Mesenchymal stem cell (in vitro differentiated cells and primary cell): Measurements from ENCODE around the gene RNF112.
A peak's percentile ranks its signal among the peaks of the same experiment; 100 is the strongest.
"Not testable (repeated sequence)": the region's sequence is repeated elsewhere in the genome, so short reads cannot be mapped to it uniquely, and the experiment has no call there.

ENCODE experiments used
- DNase-seq: peaks from one replicate; pipeline ENCODE4 v3.0.0-alpha.2; 2013
- H2AFZ ChIP-seq: one replicate; pipeline ENCODE4 v1.6.1; 2013; ENCODE audit warnings: low read depth, mild to moderate bottlenecking, control low read depth, inconsistent platforms, low read length, moderate library complexity
- H2AK5ac ChIP-seq: 2 replicates; pipeline ENCODE4 v1.6.1; 2013; ENCODE audit warnings: low read length, moderate library complexity, mild to moderate bottlenecking, inconsistent platforms; ENCODE audit not compliant: severe bottlenecking
- H2BK120ac ChIP-seq: one replicate; pipeline ENCODE4 v1.6.1; 2013; ENCODE audit warnings: low read depth, mild to moderate bottlenecking, inconsistent platforms, low read length, moderate library complexity
- H2BK12ac ChIP-seq, 2 experiments: one replicate each; pipeline ENCODE4 v1.6.1; 2013; ENCODE audit warnings: inconsistent platforms in 2 of 2, low read length in 2 of 2, mild to moderate bottlenecking in 2 of 2, moderate library complexity in 2 of 2, control low read depth in 1 of 2
- H2BK15ac ChIP-seq: one replicate; pipeline ENCODE4 v1.6.1; 2013; ENCODE audit warnings: mild to moderate bottlenecking, low read depth, inconsistent platforms; ENCODE audit not compliant: poor library complexity, severe bottlenecking
- H2BK5ac ChIP-seq: 2 replicates; pipeline ENCODE4 v1.6.1; 2013; ENCODE audit warnings: low read depth, mild to moderate bottlenecking, low read length, control low read depth, inconsistent platforms; ENCODE audit not compliant: poor library complexity, severe bottlenecking
- H3K14ac ChIP-seq, 2 experiments: one replicate each; pipeline ENCODE4 v1.6.1; 2013; ENCODE audit warnings: inconsistent platforms in 2 of 2, low read length in 2 of 2, control low read depth in 1 of 2, mild to moderate bottlenecking in 1 of 2, moderate library complexity in 1 of 2
- H3K18ac ChIP-seq, 2 experiments: one replicate each; pipeline ENCODE4 v1.6.1; 2013; ENCODE audit warnings: inconsistent platforms in 2 of 2, low read length in 2 of 2, control low read depth in 1 of 2, low read depth in 1 of 2, mild to moderate bottlenecking in 1 of 2
- H3K23ac ChIP-seq, 2 experiments: one replicate each; pipeline ENCODE4 v1.6.1; 2013; ENCODE audit warnings: inconsistent platforms in 2 of 2, low read length in 2 of 2, mild to moderate bottlenecking in 2 of 2, moderate library complexity in 2 of 2, control low read depth in 1 of 2
- H3K27ac ChIP-seq: 2 replicates; pipeline ENCODE4 v1.5.1; 2013; ENCODE audit warnings: mild to moderate bottlenecking, moderate library complexity, low read length, control low read depth, inconsistent platforms; ENCODE audit not compliant: poor library complexity, severe bottlenecking
- H3K27me3 ChIP-seq, 2 experiments: 2 replicates each; pipeline versions ENCODE4 v1.6.1 to v1.7.0; 2013; ENCODE audit warnings: low read length in 2 of 2, mild to moderate bottlenecking in 2 of 2, moderate library complexity in 2 of 2, control low read depth in 1 of 2, inconsistent platforms in 1 of 2; ENCODE audit not compliant: control insufficient read depth in 1 of 2, insufficient read depth in 1 of 2
- H3K36me3 ChIP-seq, 2 experiments: 2 replicates each; pipeline versions ENCODE4 v1.6.1 to v1.7.0; 2013; ENCODE audit warnings: low read length in 2 of 2, control low read depth in 1 of 2, inconsistent platforms in 1 of 2, low read depth in 1 of 2, mild to moderate bottlenecking in 1 of 2; ENCODE audit not compliant: insufficient read depth in 2 of 2, control insufficient read depth in 1 of 2
- H3K4ac ChIP-seq, 2 experiments: one replicate each; pipeline ENCODE4 v1.6.1; 2013; ENCODE audit warnings: inconsistent platforms in 2 of 2, low read length in 2 of 2, mild to moderate bottlenecking in 2 of 2, moderate library complexity in 2 of 2, control low read depth in 1 of 2, low read depth in 1 of 2
- H3K4me1 ChIP-seq: 2 replicates; pipeline ENCODE4 v1.6.1; 2013; ENCODE audit warnings: low read depth, low read length, control low read depth; ENCODE audit not compliant: control insufficient read depth, insufficient read depth
- H3K4me2 ChIP-seq: 2 replicates; pipeline ENCODE4 v1.6.1; 2013; ENCODE audit warnings: low read length, mild to moderate bottlenecking, inconsistent platforms; ENCODE audit not compliant: poor library complexity, severe bottlenecking
- H3K4me3 ChIP-seq, 2 experiments: 2 replicates each; pipeline versions ENCODE4 v1.5.1 to v1.7.0; 2013; ENCODE audit warnings: low read length in 2 of 2, mild to moderate bottlenecking in 2 of 2, control low read depth in 1 of 2, low read depth in 1 of 2; ENCODE audit not compliant: insufficient read depth in 1 of 2
- H3K79me1 ChIP-seq: replicated peaks from 2 replicates; pipeline ENCODE4 v1.6.1; 2013; ENCODE audit warnings: mild to moderate bottlenecking, control low read depth, low read length, inconsistent platforms; ENCODE audit not compliant: poor library complexity, severe bottlenecking
- H3K9ac ChIP-seq: 2 replicates; pipeline ENCODE4 v1.7.0; 2013; ENCODE audit warnings: mild to moderate bottlenecking, low read length, moderate library complexity
- H3K9me3 ChIP-seq: 2 replicates; pipeline ENCODE4 v1.7.0; 2013; ENCODE audit warnings: mild to moderate bottlenecking, low read length; ENCODE audit not compliant: control insufficient read depth
- H4K8ac ChIP-seq: one replicate; pipeline ENCODE4 v1.6.1; 2013; ENCODE audit warnings: inconsistent platforms, mild to moderate bottlenecking, low read length, moderate library complexity
- H4K91ac ChIP-seq: one replicate; pipeline ENCODE4 v1.6.1; 2013; ENCODE audit warnings: mild to moderate bottlenecking, low read length, inconsistent platforms
- WGBS: methylation state at CpG from one replicate; pipeline ENCODE4 v1.1.7; 2013; ENCODE audit warnings: mixed read lengths; 5-methylcytosine and 5-hydroxymethylcytosine counted together

The RNF112 gene

GRCh38 chr17:19458481-19458880, 47.4 kb downstream of the RNF112 start:
- H2AFZ ChIP-seq, H3K23ac ChIP-seq, H3K79me1 ChIP-seq, H3K36me3 ChIP-seq, H2BK15ac ChIP-seq, H3K9ac ChIP-seq, H3K14ac ChIP-seq, H2AK5ac ChIP-seq, H3K4ac ChIP-seq, H2BK12ac ChIP-seq, H2BK120ac ChIP-seq, H3K27ac ChIP-seq, DNase-seq, H3K4me3 ChIP-seq, H3K18ac ChIP-seq, H4K91ac ChIP-seq, H3K4me2 ChIP-seq, H2BK5ac ChIP-seq, H4K8ac ChIP-seq, H3K4me1 ChIP-seq, H3K9me3 ChIP-seq: not testable (repeated sequence)
- H3K27me3 ChIP-seq: peaks cover 0 to 61% of the 10 kb centered on the region in 2 experiments
- WGBS: 67% methylated on average over 6 of the region's 6 CpGs

GRCh38 chr17:19459018-19459655, 48.1 kb downstream of the RNF112 start:
- H2BK15ac ChIP-seq, H3K27ac ChIP-seq, H2BK120ac ChIP-seq, H2AK5ac ChIP-seq, H3K4ac ChIP-seq, H3K4me2 ChIP-seq, DNase-seq, H3K14ac ChIP-seq, H2BK12ac ChIP-seq, H3K36me3 ChIP-seq, H3K79me1 ChIP-seq, H3K18ac ChIP-seq, H2BK5ac ChIP-seq, H3K4me1 ChIP-seq, H4K8ac ChIP-seq, H3K4me3 ChIP-seq, H4K91ac ChIP-seq, H3K23ac ChIP-seq, H3K9me3 ChIP-seq, H2AFZ ChIP-seq, H3K9ac ChIP-seq: not testable (repeated sequence)
- 0% methylated on average over 1 of the region's 1 CpG for WGBS
- H3K27me3 ChIP-seq: peaks cover 0 to 56% of the 10 kb centered on the region in 2 experiments

- peaks cover 0 to 48% of the 10 kb centered on the region in 2 experiments for H3K27me3 ChIP-seq
- no peaks in the 10 kb centered on the region for H3K4me1 ChIP-seq
- H3K18ac ChIP-seq: no peak overlapping the region
- 61% methylated on average over 3 of the region's 3 CpGs for WGBS
- DNase-seq: no peak
- H3K4me2 ChIP-seq: no peak overlapping the region
- H3K79me1 ChIP-seq: no peaks in the 10 kb centered on the region
- H3K9me3 ChIP-seq: no peaks in the 10 kb centered on the region
- no peak overlapping the region for H4K8ac ChIP-seq
- peak overlapping the region in 1 of 2 experiments; percentile 43 for H2BK12ac ChIP-seq
- H2AFZ ChIP-seq: no peak overlapping the region
- H2BK5ac ChIP-seq: no peak overlapping the region
- H2BK15ac ChIP-seq: no peak overlapping the region
- no peak overlapping the region for H3K4me3 ChIP-seq
- no peak overlapping the region for H2BK120ac ChIP-seq
- peak overlapping the region; percentile 34 for H3K9ac ChIP-seq
- no peak overlapping the region for H4K91ac ChIP-seq
- no peak overlapping the region for H3K14ac ChIP-seq
- H3K36me3 ChIP-seq: no peaks in the 10 kb centered on the region
- no peak overlapping the region for H3K4ac ChIP-seq
- no peak overlapping the region for H3K27ac ChIP-seq
- H2AK5ac ChIP-seq: no peak overlapping the region
- no peak overlapping the region for H3K23ac ChIP-seq
Observed at GRCh38 chr17:19460700-19461099, 49.7 kb downstream of the RNF112 start.

GRCh38 chr17:19461116-19461515, 50.1 kb downstream of the RNF112 start:
- H3K27me3 ChIP-seq: peaks cover 0 to 46% of the 10 kb centered on the region in 2 experiments
- no peaks in the 10 kb centered on the region for H3K9me3 ChIP-seq
- no peak overlapping the region for H3K9ac ChIP-seq
- H3K36me3 ChIP-seq: no peaks in the 10 kb centered on the region
- no peak overlapping the region for H2BK120ac ChIP-seq
- H3K14ac ChIP-seq: no peak overlapping the region
- no peak overlapping the region for H3K4ac ChIP-seq
- H2BK5ac ChIP-seq: no peak overlapping the region
- H4K91ac ChIP-seq: no peak overlapping the region
- H4K8ac ChIP-seq: no peak overlapping the region
- no peak for DNase-seq
- no peak overlapping the region for H3K4me3 ChIP-seq
- H3K79me1 ChIP-seq: no peaks in the 10 kb centered on the region
- H2BK12ac ChIP-seq: peak overlapping the region in 1 of 2 experiments; percentile 61
- H2AK5ac ChIP-seq: no peak overlapping the region
- H2BK15ac ChIP-seq: no peak overlapping the region
- no peak overlapping the region for H2AFZ ChIP-seq
- no peak overlapping the region for H3K23ac ChIP-seq
- H3K4me1 ChIP-seq: no peaks in the 10 kb centered on the region
- no peak overlapping the region for H3K27ac ChIP-seq
- no peak overlapping the region for H3K18ac ChIP-seq
- no peak overlapping the region for H3K4me2 ChIP-seq
